Stimulated activated CD4-positive, alpha-beta T cell treated with anti-CD3 and anti-CD28 coated beads, Interleukin-1b, Interleukin-23, amount 100 ng/mL, for 24 hours (primary cell): Measurements from ENCODE around the gene CDH4.

ENCODE experiments used
- DNase-seq, 4 experiments: peaks; one replicate each; pipeline ENCODE4 v3.0.0-alpha.2; 2020; ENCODE audit warnings: low read depth in 4 of 4, low spot score in 1 of 4

CDH4 gene

DNA sequence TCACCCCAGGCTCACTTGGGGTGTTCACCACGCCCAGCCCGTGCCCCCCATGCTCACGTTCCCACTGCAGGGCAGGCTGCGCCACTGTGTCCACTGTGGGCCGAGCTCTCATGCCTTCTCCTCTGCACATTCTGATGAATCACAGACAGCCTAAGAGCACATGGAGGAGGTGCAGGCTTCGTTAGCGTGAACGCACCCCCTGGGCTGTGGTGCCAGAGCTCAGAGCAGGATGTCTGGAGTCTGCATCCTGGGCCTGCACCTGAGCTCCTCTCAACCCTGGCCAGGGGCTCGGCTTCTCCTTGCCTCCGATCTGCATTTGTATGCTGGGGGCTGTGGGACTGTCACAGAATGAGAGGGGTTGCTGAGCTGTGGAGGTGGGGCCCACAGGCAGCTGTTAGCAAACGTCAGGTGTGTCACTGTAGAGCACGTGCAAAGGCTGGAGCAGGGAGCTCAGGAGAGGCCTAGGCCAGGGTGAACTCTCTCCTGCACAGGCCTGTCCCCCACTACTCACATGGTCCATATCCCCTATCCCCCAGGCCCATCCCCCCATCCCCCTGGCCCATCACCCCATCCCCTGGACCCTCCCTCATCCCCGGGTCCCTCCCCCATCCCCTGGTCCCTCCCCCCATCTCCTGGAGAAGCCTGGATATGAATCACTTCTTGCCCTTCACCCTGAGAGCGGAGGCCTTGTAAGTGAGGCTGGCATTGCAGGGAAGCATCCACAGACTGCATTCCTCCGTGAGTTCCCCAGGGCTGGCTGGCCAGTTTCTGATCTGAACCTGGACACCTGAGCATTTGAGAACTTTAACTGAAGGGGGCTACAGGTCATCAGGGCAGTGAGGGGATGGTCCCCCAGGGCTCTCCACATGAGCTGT lies 504.1 kb downstream of the CDH4 start:
- DNase-seq: no peak

DNA sequence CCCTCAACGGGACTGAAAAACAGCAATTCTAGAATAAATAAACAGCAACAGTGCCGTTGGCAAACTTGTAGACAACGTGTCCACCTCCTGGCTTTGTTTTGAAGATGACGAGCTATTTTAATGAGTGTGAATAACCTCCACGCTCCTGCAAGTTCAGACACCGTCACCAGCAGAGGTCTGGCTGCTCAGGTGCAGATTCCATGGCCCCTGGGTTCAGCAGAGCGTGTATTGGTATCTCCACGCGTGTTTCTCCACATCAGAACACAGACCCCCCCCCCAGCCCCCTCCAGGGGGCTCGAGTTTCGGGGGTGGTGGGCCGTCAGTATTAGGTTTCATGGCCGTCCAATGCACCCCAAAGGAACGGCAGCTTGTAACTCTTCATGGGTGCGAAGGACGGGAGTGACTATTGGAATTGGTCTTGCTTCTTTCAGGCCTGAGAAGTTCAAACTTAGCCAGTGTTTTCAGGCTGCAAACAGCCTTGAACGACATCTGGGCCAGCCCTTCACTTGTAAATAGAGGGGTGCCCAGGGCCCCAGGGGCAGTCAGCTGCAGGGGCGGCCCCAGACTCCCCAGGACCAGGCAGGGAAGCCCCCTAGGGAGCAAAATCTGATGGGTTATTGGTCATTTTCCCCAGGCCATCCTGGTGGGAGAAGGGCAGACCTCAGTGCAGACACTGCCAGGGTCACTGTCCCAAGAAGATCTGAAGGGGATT lies 505.1 kb downstream of the CDH4 start:
- DNase-seq: no peak

DNA sequence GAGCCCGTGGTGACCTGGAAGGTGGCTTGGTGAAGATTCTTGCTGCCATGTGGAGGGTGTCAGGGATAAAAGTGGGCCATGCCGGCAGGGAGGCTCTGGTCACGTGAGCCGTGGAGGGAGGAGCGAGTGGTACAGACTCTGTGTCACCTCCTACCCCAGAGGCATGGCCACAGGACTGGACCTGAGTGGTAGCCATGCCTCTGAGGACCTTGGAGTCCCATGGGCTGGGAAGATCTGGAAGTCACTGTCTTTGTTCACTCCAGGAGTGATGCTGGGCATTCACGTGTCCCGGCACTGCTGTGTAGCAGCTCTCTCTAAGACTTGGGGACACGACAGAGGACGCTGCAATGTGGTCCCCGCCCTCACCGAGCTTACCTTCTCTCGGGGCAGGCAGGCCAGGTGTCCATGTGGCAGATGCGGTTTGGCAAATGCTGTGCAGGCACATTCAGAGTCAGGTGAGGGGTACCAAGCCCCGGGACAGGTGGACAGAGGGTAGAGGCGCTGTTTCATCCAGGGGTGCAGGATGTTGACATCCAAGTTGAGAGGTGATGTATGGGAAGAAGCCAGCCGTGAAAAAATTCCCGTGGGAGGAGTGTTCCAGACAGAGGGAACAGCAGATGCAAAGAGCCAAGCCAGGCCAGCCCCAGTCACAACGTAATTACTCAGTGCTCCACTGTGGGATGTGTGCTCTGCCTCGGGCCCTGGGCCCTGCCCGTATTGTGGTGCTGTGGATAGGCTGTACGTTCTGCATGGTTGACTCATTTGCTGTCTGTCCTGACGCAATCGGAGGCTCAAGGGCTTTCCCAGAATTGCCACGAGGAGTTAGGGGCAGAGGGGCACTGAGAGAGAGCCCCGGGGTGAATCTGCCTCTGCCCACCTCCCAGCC lies 505.9 kb downstream of the CDH4 start:
- no peak for DNase-seq

DNA sequence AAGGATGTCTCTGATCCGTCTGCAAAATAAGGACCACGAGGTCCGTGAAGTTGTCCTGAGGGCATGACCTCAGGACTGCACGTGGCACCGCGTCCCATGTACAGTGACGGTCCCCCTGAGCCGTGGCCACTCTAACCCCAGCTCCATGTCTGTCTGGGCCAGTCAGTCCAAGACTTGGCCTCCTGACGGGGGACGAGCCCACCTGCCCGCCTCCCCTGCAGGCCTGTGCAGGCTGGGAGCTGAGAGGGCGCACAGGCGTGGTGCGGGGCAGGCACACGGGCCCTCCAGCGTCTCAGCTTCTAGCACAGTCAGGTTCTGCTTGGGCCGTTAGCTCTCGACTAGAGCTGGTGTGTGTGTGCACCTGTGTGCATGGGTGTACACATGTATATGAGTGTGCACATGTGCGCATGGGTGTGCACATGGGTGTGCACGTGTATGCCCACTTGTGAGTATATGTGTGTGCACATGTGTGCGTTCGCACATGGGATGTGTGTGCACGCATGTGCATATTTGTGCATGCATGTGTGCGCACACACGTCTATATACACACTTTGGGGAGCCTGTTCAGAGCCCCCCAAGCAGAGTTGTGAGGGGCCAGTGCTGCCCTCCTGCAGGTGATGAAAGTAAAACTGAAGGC lies 506.6 kb downstream of the CDH4 start:
- DNase-seq: no peak

DNA sequence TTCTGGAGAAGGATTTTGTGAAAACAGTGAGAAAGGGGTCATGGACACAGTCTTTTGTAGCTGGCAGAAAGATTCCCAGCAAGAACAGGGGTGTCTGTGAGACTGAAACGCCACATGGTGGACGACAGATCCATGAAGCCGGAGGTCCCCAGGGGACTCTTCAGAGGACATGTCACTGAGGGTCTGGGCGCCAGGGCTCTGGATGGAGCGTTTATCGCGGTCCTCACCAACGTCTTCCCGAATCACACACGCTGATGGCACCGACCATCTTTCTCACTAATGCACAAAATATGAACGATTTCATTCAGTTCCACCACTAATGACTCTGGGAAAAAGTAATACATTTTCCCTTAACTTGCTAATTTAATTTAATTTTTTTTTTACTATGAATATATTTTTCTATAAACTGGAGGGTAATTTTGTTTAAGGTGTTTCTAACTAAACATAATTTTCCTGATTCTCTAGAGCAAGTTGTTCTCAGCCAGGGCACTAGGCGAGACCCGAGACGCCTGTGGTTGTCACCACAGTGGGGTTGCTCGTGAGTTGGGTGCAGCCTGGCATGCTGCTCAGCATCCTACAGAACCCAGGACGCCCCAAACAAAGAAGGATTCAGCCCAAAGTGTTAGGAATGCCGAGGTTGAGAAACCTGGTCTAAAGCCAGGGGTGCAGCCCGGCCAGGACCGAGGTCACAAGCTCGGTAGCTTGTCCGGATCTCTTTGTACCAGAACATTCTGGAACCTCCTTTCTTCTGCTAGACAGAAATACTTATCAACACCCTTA lies 507.4 kb downstream of the CDH4 start:
- DNase-seq: no peak

DNA sequence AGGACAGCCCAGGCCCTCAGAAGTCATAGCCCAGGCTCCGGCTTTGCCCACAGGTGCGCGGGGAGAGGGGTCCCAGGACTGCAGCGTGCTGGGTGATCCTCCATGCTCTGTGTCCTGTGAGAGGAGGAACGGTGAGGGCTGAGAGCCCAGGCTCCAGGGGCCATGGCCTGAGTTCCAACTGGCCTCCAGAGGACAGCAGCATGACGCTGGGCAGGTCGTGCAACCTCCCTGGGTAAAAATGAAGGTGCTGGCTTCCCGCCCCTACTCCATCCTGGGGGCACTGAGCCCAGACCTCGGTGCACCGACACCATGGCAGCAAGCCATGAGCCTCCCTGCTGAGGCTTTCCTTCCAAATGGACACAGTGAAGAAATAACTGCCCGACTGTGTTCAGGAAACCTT lies 508.3 kb downstream of the CDH4 start:
- DNase-seq: no peak

DNA sequence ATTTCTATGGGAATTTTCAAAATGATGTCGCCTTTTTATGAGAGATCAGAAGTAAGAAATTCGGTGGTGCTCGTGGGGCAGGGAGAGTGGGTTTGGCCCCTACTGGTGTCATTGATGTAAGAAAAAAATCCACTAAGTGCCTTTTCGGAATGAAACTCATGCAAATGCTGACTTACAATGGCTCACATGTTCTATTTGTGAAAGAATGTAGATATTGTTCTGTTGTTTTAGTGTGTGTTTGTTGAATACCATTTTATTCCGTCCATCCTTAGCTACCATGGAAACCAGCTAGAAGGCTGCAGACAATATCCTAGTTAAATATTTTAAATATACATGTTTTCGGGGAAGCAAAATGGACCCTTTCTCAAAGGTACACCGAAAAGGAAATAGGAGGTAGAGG lies 508.7 kb downstream of the CDH4 start:
- DNase-seq: no peak

DNA sequence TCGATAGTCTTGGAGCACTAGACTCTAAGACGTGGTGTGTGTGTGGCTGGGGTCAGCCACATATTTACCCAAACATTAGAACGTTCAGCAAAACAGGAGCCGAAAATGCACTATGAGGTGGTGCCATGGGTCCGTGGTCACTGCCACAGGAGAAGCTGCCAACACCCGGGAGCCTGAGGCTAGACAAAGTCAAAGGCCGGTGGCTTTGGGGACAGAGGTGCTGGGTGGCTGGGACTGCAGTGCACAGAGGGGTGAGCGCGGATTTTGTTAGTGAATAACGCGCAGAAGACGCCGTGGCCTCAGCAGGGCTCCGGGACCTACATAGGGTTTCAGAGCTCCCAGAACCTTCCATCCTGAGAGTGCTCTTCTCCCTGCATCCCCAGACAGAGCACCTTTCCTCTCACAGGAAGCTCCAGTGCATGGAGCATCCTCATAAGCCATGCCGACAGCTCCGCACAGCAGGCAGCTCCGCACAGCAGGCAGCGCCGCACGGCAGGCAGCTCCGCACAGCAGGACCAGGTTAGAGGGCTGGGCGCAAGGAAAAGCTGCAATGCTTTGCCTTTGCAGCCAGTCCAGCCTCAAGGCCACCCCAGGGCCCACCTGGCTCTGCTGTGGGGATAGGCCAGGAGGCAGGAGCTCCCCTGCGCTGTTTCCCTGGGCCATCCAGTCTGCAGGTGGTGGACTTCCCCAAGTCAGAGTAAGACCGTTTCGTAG lies 509.5 kb downstream of the CDH4 start:
- DNase-seq: no peak

DNA sequence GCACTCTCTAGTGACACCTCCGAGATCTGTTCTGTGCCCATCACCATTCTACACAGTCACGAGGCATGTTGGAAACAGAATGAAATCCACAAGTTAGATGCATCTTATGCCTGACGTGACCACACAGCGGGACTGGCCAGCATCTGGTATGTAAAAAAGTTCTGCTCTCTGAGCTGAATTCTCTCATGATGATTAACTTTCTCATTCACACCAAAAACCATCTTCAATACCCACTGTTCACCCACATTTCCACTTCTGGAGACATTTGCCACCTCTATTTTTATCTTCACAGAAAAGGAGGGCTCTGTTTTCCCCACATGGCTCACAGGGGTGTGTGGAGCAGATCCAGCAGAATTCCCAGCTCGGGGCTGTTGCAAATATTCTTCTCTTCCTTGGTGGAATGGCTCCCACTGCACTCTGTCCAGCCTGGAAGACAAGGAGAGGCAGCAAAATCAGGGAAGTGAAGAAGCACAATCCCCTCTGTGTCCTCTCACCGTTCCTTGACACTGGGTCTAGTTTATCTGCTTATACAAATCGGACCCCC lies 510.2 kb downstream of the CDH4 start:
- no peak for DNase-seq

DNA sequence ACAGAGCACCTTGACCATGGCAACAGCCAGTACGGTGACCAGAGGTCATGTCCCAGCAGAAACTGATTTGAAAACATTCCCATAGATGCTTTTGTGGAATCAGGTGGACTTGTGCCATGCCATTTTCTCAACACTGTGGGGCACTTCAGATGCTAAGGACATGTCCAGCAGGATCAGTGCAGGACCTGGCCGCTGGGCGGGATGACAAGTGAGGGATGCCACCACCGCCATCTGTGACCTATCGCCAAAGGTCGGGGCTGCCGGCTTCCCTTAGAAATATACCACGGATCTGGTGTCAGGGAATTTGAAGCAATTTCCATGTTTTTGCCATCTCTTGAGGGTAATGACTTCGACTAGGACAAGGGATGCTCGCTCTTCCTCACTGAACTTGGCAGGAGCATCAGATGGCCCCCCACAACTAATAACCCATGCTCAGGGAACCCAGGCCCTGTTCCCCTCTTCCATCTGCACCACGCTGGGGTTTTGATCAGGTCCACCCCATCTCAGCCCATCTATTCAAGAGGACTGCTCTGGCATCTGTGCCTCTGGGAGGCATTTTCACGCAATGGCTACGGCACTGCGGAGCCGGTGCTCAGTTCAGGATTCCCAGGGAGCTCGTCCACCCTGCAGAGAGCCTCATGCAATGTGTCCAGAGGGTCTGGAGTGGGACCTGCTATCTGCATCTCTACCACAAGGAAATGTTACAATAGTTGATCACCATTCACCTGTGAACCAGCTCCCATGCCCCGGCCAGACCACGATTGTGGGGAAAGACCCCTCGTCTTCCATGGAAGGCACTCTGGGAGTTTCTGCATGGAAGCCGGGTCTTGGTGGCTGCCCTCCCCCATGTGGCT lies 511.1 kb downstream of the CDH4 start:
- DNase-seq: no peak

DNA sequence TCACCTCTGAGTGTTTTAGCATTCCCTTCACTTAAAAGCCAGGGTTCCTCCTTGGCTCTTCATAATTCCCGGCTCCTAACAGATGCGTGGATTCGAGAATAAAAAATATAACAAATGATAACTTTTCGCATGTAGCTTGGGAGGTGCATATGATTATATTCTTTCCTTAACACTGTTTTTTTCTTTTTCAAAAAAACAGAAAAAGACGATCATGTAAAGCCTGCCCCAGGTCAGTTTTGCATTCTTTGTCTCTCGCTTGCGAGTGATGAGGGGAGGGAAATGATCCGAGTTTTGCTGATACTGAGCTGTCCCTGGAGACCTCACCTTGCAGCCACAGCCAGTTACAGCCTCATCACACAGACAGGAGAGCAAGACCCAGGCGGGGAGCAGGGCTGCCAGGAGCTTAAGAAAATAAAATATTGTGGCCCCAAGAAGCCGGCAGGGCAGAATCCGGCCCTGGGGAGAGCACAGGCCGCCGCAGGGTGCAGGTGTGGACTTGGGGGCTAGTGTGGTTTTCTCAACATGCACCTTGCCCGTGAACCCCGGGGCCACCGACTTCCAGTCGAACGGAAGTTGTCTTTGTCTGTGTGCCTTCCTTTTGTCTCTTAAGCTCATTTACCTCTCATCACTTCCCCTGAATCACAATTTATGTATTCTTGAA lies 511.8 kb downstream of the CDH4 start:
- no peak for DNase-seq

DNA sequence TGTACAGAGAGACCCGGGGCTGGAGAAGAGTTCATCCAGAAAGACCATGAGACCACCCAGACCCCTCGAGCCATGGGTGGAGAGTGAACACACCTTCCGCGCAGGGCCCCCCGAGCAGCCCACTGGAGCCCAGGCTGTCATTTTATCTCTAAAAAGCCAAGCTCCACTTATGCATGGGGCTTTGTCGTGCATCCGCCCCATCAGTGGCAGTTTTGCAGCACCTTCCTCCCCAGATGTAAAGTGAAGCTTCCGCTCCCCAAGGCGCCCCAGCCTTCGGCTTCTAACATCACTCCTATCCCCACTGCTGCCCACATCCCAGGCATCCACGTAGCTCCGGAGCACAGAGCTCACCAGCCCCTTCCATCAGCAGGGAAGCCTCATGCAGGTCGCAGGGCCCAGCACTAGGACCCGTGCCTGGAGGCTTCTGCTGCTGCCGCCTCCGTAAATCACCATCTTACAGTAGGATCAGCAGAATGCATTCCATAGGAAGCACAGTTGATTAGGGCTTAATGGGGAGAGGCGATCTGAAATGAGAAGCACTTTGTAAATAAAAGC lies 512.5 kb downstream of the CDH4 start:
- DNase-seq: no peak

DNA sequence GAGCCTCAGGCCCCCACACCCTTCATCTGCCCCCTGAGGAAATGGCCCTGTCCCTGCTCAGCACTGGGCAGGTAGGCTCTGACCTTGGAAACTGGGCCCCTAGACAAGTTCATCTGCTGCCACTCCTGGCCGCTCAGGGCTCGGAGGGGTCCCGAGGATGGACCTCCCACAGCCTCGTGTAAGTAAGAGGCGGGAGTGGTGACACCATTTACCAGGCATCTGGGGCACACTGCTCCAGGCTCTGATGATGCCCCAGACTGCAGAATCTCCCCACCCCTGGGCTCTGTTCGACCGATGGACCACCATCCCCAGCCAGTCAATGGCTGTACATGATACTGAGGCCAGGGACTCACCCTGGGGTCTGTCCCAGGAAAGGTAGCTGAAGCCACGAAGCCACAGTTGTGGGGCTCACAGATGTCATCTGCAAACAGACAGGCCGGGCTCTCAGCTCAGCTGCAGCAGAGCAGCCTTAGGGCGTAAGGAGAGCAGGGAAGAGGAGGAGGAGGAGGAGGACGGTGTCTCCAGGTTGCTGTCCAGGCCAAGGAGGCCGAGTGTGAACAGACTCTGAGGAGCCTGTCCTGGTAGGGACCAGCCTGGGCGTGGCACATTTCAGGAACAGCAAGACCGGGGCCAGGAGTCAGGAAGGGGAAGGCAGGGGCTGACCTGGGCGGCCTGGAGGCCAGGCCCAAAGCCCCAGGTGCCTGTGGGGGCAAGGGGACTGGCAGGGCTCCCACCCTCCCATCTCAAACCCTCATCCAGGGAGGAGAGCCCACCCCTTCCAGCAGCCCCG lies 513.2 kb downstream of the CDH4 start:
- no peak for DNase-seq

DNA sequence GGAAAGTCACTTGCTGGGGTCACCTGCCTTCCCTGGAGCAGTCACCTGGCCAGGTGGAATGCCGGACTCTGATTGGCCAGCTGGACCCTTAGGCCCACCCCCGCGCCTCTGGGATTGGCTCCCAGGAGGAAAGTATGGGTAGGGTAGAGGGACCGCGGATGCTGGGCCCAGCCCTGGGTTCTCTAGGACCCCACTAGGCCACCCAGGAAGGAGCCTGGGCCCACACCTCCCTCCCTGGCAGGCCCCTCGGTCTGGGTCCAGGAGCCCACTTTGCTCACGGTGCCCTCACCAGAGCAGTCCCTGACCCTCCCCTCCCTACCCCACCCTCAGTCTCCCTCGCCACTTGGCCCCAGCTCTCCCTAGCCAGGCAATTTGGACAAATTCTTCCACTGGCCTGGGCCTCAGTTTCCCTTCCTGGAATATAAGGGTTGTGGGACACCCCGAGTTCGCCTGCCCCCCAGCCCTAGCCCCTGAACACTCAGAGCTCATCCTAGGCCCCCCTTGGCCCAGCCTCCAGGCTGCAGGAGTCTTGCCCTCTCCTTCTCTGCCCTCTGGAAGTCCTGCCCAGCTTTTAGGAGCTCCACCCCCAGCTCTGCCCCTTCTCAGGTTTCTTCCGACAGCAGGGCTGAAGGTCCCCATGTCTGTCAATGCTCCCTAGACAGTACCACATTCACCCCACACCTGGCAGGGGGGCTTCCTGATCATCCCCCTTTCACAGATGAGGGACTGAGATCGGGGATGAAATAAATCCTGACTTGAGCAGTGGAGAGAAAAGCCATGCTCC lies 514.0 kb downstream of the CDH4 start:
- no peak for DNase-seq

DNA sequence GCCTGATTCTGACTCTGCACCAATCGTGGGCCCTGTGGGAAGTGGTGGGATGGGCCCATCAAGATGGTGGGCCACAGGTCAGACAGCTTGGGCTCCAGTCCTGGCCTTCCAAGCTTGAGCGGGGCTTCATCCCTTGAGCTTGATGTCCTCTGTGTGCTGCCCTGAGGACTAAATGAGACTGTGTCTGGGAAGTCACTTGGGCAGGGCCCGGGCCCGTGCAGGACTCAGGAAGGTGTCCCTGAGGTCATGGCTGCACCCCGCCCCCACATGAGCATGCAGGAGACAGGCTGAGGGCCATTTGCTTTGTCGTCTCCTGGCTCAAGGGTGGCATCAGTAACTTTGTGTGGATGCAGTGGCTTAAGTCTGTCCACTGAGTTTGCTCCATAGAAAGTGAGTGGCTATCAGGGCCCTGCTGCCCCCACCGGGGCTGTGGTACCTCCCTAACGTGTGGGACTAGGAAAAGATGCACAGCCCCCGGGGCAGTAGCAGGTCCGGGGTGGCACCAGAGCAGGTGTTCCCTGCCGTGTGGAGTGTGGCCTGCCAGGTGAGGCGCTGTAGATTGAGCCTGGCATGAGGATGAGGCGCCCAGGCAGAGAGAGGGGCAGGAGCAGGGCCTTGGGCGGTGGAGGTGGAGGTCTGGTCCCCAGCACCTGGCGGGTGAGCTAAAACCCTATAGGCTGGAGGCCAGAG lies 515.0 kb downstream of the CDH4 start:
- DNase-seq: no peak
